Measurements from ENCODE around the gene GAGE13. TPM values are rescaled to one million over a fixed set of nuclear protein-coding genes. Genes with fewer than 3 reads are reported as not detected.

GAGE13 gene
- total and polyA plus RNA-seq, 2 of the 8 experiments (the other 6 are each of a cell fraction or from before 2014, with no cell fraction given): not detected

- no peak for TF ChIP-seq BRCA1 (IDR thresholded peaks at IDR 0.05; ENCODE audit: low read depth, low read length)
Observed at GRCh38 chrX:49310371-49310770, 21.0 kb upstream of the GAGE13 start (continued).
